Upper lobe of left lung (tissue), 6 donors: ENCODE data around the gene ASIC1. TPM values are rescaled to one million over a fixed set of nuclear protein-coding genes. Genes with fewer than 3 reads are reported as not detected.
"Not testable (repeated sequence)": the region's sequence is repeated elsewhere in the genome, so short reads cannot be mapped to it uniquely, and the experiment has no call there.

Source experiments
- ATAC-seq, 2 donors: fragments of 200-7000 bp; cut with Tn5 transposase; one replicate each; pipeline ENCODE4 v1.9.1; 2022; ENCODE audit warnings: mild to moderate bottlenecking in 2 of 2, moderate library complexity in 2 of 2; ENCODE audit not compliant: low FRiP score in 2 of 2
- DNase-seq, 2 donors: peaks; one replicate each; pipeline ENCODE4 v3.0.0-alpha.2; 2019 to 2020
- H3K27ac ChIP-seq, 4 donors: fragments of 200-600 bp; sonication (generic); one replicate each; pipeline ENCODE4 v1.5.1; 2016 to 2019
- H3K27me3 ChIP-seq, 4 donors: fragments of 200-600 bp; sonication (generic); one replicate each; pipeline ENCODE4 v1.5.1; 2017 to 2019
- H3K36me3 ChIP-seq, 4 donors: fragments of 200-600 bp; sonication (generic); one replicate each; pipeline ENCODE4 v1.5.1; 2016 to 2019
- H3K4me1 ChIP-seq, 4 donors: fragments of 200-600 bp; sonication (generic); one replicate each; pipeline ENCODE4 v1.5.1; 2018 to 2019
- H3K4me3 ChIP-seq, 4 donors: fragments of 200-600 bp; sonication (generic); one replicate each; pipeline ENCODE4 v1.5.1; 2017 to 2019; ENCODE audit warnings: mild to moderate bottlenecking in 2 of 4, moderate library complexity in 1 of 4
- H3K9me3 ChIP-seq, 4 donors: fragments of 200-600 bp; sonication (generic); one replicate each; pipeline ENCODE4 v1.5.1; 2018 to 2019
- EP300 ChIP-seq, 4 donors: sonication (generic); formaldehyde crosslinking; IDR thresholded peaks; one replicate each; pipeline ENCODE4 v1.5.1; 2017; ENCODE audit warnings: antibody characterized with exemption in 4 of 4, control low read depth in 2 of 4
- POLR2A ChIP-seq, 4 donors: fragments of 450-650 bp; IDR thresholded peaks; one replicate each; pipeline ENCODE4 v1.5.1; 2016 to 2017; ENCODE audit warnings: antibody characterized with exemption in 4 of 4, mild to moderate bottlenecking in 2 of 4
- POLR2AphosphoS5 ChIP-seq, 2 donors: sonication (generic); formaldehyde crosslinking; IDR thresholded peaks; one replicate each; pipeline ENCODE4 v1.5.1; 2017; ENCODE audit warnings: antibody characterized with exemption in 2 of 2
- WGBS, 2 donors: methylation state at CpG; one replicate each; pipeline ENCODE4 v1.1.5; 2017 to 2018; 5-methylcytosine and 5-hydroxymethylcytosine counted together
- total RNA-seq, 6 donors: library from RNA; depleted of rRNA in 4 of 6; stranded (reverse); fragments of >200 nt in 4 of 6; gene quantifications; one replicate each; pipeline versions ENCODE4 v1.1.0 to v1.2.1, GENCODE V29; 2016 to 2021
- TF ChIP-seq, protein P1 (sequence below), 6 experiments: fragments of 450-650 bp in 4 of 6; fragments of 200-600 bp in 2 of 6; sonication (generic) in 2 of 6; IDR thresholded peaks; one replicate each; pipeline ENCODE4 v1.5.1; 2016 to 2019; ENCODE audit warnings: antibody characterized with exemption in 6 of 6
- donor health status: DM: no; HTN: no; CAD: no; lungs with moderate emphysema.
- donor health status: DM: no; HTN: yes; CAD: no; lungs with severe emphysema.

The ASIC1 gene
- total RNA-seq, 6 donors from 2014 or later = 0.15 to 2.7 (median 1.1) TPM; not detected in 2

DNA sequence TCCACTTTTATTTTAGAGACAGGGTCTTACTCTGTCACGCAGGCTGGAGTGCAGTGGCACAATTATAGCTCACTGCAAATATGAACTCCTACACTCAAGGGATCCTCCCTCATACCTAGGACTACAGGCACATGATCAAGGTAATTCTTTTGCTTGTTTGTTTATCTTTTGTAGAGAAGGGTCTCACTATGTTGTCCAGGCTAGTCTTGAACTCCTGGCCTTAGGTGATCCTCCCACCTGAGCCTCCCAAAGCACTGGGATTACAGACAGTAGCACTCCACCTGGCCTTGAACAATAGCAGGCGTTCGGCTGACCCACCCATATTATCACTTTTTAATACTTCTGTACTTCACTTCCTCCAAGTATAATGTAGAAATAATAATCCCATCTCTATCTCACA, 30.7 kb upstream of the ASIC1 start:
- Histone ChIP-seq H3K9me3 (no peaks in the 10 kb centered on the region), H3K27ac (no peak overlapping the region), H3K27me3 (no peaks in the 10 kb centered on the region), H3K36me3 (no peaks in the 10 kb centered on the region), H3K4me3 (no peak overlapping the region), H3K4me1 (peaks cover 6 to 15% (median 12%) of the 10 kb centered on the region in 4 donors)
- DNase-seq (no peak), ATAC-seq (no peak)
- 92 to 96% methylated on average over 3 of the region's 3 CpGs for WGBS, 2 donors
- TF ChIP-seq POLR2AphosphoS5 (IDR thresholded peaks at IDR 0.05) (no peak), POLR2A (IDR thresholded peaks at IDR 0.05) (no peak), EP300 (IDR thresholded peaks at IDR 0.05) (no peak)
- TF ChIP-seq, protein P1, sequence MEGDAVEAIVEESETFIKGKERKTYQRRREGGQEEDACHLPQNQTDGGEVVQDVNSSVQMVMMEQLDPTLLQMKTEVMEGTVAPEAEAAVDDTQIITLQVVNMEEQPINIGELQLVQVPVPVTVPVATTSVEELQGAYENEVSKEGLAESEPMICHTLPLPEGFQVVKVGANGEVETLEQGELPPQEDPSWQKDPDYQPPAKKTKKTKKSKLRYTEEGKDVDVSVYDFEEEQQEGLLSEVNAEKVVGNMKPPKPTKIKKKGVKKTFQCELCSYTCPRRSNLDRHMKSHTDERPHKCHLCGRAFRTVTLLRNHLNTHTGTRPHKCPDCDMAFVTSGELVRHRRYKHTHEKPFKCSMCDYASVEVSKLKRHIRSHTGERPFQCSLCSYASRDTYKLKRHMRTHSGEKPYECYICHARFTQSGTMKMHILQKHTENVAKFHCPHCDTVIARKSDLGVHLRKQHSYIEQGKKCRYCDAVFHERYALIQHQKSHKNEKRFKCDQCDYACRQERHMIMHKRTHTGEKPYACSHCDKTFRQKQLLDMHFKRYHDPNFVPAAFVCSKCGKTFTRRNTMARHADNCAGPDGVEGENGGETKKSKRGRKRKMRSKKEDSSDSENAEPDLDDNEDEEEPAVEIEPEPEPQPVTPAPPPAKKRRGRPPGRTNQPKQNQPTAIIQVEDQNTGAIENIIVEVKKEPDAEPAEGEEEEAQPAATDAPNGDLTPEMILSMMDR (IDR thresholded peaks at IDR 0.05) = no peak

DNA sequence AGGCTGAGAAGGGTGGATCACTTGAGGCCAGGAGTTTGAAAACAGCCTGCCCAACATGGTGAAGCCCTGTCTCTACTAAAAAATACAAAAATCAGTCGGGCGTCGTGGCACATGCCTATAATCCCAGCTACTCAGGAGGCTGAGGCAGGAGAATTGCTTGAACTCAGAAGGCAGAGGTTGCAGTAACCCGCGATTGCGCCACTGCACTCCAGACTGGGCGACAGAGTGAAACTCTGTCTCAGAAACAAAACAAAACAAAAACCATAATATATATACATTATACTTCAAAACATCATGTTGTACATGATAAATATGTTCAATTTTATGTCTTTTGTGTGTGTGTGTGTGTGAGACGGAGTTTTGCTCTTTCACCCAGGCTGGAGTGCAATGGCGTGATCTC, 26.9 kb upstream of the ASIC1 start:
- 85 to 87% methylated on average over 9 of the region's 9 CpGs for WGBS, 2 donors
- H3K9me3 ChIP-seq, ATAC-seq, H3K4me3 ChIP-seq, H3K27ac ChIP-seq, H3K27me3 ChIP-seq, H3K36me3 ChIP-seq, H3K4me1 ChIP-seq: not testable (repeated sequence)
- DNase-seq = peak in 1 of 2 donors; percentile 17

DNA sequence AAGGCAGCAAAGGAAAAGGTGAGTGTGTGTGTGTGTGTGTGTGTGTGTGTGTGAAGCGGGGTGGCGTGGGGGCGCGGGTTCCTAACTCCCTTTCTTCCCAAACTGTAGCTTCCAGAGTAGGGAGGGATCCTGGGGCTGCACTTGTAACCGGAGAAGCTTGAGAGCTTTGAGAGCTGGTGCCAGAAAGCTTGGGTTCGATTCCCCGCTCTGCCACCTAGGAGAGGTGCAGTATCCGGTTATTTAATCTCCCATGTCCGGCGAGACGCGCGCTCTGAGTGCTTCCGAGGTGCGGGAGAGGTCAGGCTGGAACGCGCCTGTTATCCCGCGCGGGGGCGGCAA, 24.9 kb upstream of the ASIC1 start:
- TF ChIP-seq POLR2A (IDR thresholded peaks at IDR 0.05) (no peak), POLR2AphosphoS5 (IDR thresholded peaks at IDR 0.05) (no peak), EP300 (IDR thresholded peaks at IDR 0.05) (no peak)
- TF ChIP-seq, protein P1 (IDR thresholded peaks at IDR 0.05) = no peak
- peaks cover 0 to 3% (median 0%) of the 10 kb centered on the region in 4 donors for H3K27me3 ChIP-seq
- WGBS, 2 donors = 33 to 36% methylated on average over 10 to 16 of the region's 21 CpGs
- no peaks in the 10 kb centered on the region for H3K36me3 ChIP-seq
- peak overlapping the region; percentile 10 to 44 (median 34) for H3K4me3 ChIP-seq
- no peaks in the 10 kb centered on the region for H3K9me3 ChIP-seq
- DNase-seq (no peak), ATAC-seq (no peak)
- peak overlapping the region; percentile 57 to 82 (median 69) for H3K27ac ChIP-seq
- H3K4me1 ChIP-seq = peaks cover 0 to 5% (median 2%) of the 10 kb centered on the region in 4 donors

DNA sequence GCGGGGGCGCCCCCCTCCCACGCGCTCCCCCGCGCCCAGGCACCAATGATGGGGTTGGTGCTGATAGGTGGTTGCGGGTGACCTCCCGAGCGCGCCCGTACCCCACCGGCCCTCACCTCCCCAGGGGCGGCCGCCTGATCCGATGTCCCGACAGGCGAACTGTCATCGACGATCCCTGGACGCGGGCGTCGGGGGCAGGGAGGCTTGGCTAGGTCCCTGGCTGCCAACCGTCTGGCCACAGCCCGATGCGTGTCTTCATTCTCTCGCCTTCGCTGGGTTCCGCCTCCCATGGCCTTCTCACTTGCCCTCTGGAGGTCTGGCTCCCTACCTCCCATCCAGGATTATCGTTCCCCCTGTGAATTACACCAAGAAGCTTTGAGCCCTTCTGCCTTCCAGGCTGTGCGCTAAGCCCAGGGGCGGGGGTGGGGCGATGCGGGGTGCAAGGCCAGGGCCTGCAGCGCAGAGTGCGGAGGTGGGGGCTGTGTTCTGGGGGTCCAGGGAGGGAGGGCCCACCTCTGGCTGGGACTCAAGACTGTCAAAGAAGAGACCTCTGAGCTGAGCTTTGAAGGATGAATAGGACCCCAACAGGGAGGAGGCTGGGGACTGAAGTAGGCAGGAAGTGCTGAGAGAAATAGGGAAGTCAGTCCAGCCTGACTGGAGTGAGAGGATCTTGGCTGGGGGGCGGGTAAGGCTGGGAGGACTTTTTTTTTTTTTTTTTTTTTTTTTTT, 24.4 kb upstream of the ASIC1 start:
- peak; percentile 51 to 87 for DNase-seq
- ATAC-seq = peak; percentile 57 to 88

DNA sequence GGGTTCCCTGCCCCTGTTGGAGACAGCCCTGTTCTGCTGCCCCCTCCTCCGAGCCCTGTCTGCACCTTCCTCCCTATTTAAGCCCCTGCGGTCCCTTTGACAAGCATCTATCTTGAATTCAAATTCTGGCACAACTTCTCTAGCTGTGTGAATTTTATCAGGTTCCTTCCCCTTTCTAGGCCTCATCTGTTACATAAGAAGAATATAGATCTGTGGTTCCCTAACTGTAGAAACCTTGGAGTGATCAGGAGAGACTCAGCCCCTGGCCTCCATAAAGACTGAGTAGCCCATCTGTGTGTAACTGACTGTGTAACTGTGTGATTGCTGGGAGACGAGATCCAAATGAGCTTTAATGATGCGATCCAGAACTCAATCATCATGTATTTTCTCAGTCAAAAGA, 19.1 kb upstream of the ASIC1 start:
- Histone ChIP-seq H3K36me3 (no peaks in the 10 kb centered on the region), H3K4me1 (no peaks in the 10 kb centered on the region), H3K27ac (no peak overlapping the region), H3K27me3 (no peaks in the 10 kb centered on the region), H3K9me3 (no peaks in the 10 kb centered on the region), H3K4me3 (no peak overlapping the region)
- no peak for TF ChIP-seq POLR2AphosphoS5 (IDR thresholded peaks at IDR 0.05)
- TF ChIP-seq, protein P1 (IDR thresholded peaks at IDR 0.05) = no peak
- no peak for TF ChIP-seq EP300 (IDR thresholded peaks at IDR 0.05)
- no peak for TF ChIP-seq POLR2A (IDR thresholded peaks at IDR 0.05)
- ATAC-seq (no peak), DNase-seq (no peak)
- 86 to 87% methylated on average over 4 of the region's 4 CpGs for WGBS, 2 donors

More for the DNA sequence above, 24.4 kb upstream of the ASIC1 start:
- no peaks in the 10 kb centered on the region for H3K9me3 ChIP-seq
- H3K4me1 ChIP-seq = peaks cover 0 to 5% (median 2%) of the 10 kb centered on the region in 4 donors
- peak overlapping the region; percentile 10 to 44 (median 34) for H3K4me3 ChIP-seq
- TF ChIP-seq POLR2AphosphoS5 (IDR thresholded peaks at IDR 0.05) (no peak), EP300 (IDR thresholded peaks at IDR 0.05) (no peak), POLR2A (IDR thresholded peaks at IDR 0.05) (peak in 1 of 4 donors; percentile 11)
- TF ChIP-seq, protein P1 (IDR thresholded peaks at IDR 0.05) = no peak
- H3K36me3 ChIP-seq = no peaks in the 10 kb centered on the region
- 21 to 29% methylated on average over 14 to 29 of the region's 37 CpGs for WGBS, 2 donors
- H3K27me3 ChIP-seq = peaks cover 0 to 3% (median 0%) of the 10 kb centered on the region in 4 donors
- H3K27ac ChIP-seq = peak overlapping the region; percentile 57 to 82 (median 69)
